Tibial nerve (tissue), 4 donors: Measurements from ENCODE around the gene MYO1D. TPM values are rescaled to one million over a fixed set of nuclear protein-coding genes. Genes with fewer than 3 reads are reported as not detected.

ENCODE experiments used
- DNase-seq, 2 donors: peaks; one replicate each; pipeline ENCODE4 v3.0.0-alpha.2; 2019; ENCODE audit warnings: low spot score in 2 of 2
- H3K27ac ChIP-seq, 4 donors: fragments of 200-600 bp; sonication (generic) in 3 of 4; one replicate each; pipeline ENCODE4 v1.5.1; 2017 to 2019; ENCODE audit warnings: mild to moderate bottlenecking in 1 of 4
- H3K27me3 ChIP-seq, 2 donors: fragments of 200-600 bp; sonication (generic) in 1 of 2; one replicate each; pipeline versions ENCODE4 v1.5.1 to v1.6.0; 2017 to 2019
- H3K36me3 ChIP-seq, 3 donors: fragments of 200-600 bp; sonication (generic); one replicate each; pipeline ENCODE4 v1.5.1; 2018 to 2019
- H3K4me1 ChIP-seq, 4 donors: fragments of 200-600 bp; sonication (generic) in 3 of 4; one replicate each; pipeline ENCODE4 v1.5.1; 2017 to 2019
- H3K4me3 ChIP-seq, 4 donors: fragments of 200-600 bp; sonication (generic) in 3 of 4; one replicate each; pipeline ENCODE4 v1.5.1; 2017 to 2019; ENCODE audit warnings: mild to moderate bottlenecking in 1 of 4, moderate library complexity in 1 of 4
- H3K9me3 ChIP-seq, 4 donors: fragments of 200-600 bp; sonication (generic) in 3 of 4; one replicate each; pipeline ENCODE4 v1.5.1; 2017 to 2019
- EP300 ChIP-seq, 2 donors: sonication (generic); formaldehyde crosslinking; IDR thresholded peaks; one replicate each; pipeline ENCODE4 v1.6.1; 2017; ENCODE audit warnings: antibody characterized with exemption in 2 of 2, mild to moderate bottlenecking in 1 of 2
- POLR2A ChIP-seq, 2 donors: fragments of 450-650 bp; IDR thresholded peaks; one replicate each; pipeline ENCODE4 v1.6.1; 2017; ENCODE audit warnings: antibody characterized with exemption in 2 of 2, mild to moderate bottlenecking in 2 of 2, moderate library complexity in 2 of 2
- WGBS, 2 donors: methylation state at CpG; one replicate each; pipeline ENCODE4 v1.1.5; 2018; 5-methylcytosine and 5-hydroxymethylcytosine counted together
- total RNA-seq, 4 donors: library from RNA; depleted of rRNA; stranded (reverse); fragments of >200 nt; gene quantifications; one replicate each; pipeline ENCODE4 v1.1.0, GENCODE V29; 2016
- TF ChIP-seq, protein P1 (sequence below), 5 experiments: fragments of 200-600 bp in 3 of 5; fragments of 450-650 bp in 2 of 5; sonication (generic) in 3 of 5; IDR thresholded peaks; one replicate each; pipeline ENCODE4 v1.5.1; 2016 to 2019; ENCODE audit warnings: antibody characterized with exemption in 5 of 5, mild to moderate bottlenecking in 3 of 5, moderate library complexity in 2 of 5

Gene MYO1D
- total RNA-seq, 4 donors from 2014 or later, result 28.5 to 49.6 (median 42.4) TPM

DNA sequence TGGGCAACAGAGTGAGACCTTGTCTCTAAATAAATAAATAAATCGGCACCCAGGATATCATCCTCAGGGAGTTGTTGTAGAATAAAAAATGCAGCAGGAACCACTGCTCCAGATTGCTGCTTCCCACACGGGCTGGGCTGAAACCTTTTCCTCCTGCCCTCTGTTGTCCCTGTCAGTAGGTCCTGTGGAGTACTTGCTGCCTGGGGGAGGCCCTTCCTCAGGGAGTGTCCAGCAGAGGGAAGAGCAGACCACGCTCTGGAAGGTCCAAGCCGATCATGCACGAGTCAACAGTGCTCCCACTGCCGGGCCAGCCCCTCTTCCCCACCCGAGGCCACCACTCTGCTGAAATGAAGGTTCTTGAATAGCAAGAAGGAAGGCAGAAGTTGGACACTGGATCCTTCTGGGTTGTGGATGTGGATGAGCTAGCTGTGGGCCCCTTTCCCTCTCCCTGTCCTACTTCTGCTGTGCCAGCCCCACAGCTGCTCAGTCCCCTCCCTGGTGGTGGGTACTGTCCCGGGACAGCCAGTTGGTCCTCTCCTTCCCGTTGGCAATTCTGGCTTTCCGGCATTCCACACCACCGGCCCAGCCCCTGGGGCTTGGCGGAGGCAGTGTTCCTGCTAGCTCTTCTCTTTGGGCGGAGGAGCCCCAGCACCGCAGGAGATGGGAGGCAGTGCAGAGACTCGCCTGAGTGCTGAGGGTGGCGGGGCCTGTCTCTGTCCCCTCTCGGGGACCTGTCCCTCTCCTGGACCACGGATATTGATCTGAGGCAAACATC lies 379.3 kb downstream of the MYO1D start:
- Histone ChIP-seq H3K4me1 (peaks cover 0 to 13% (median 4%) of the 10 kb centered on the region in 4 donors), H3K27ac (no peak overlapping the region), H3K4me3 (no peak overlapping the region), H3K36me3 (no peaks in the 10 kb centered on the region), H3K9me3 (no peaks in the 10 kb centered on the region), H3K27me3 (no peaks in the 10 kb centered on the region)
- WGBS, 2 donors, result 63 to 79% methylated on average over 15 to 18 of the region's 18 CpGs
- TF ChIP-seq, protein P1, sequence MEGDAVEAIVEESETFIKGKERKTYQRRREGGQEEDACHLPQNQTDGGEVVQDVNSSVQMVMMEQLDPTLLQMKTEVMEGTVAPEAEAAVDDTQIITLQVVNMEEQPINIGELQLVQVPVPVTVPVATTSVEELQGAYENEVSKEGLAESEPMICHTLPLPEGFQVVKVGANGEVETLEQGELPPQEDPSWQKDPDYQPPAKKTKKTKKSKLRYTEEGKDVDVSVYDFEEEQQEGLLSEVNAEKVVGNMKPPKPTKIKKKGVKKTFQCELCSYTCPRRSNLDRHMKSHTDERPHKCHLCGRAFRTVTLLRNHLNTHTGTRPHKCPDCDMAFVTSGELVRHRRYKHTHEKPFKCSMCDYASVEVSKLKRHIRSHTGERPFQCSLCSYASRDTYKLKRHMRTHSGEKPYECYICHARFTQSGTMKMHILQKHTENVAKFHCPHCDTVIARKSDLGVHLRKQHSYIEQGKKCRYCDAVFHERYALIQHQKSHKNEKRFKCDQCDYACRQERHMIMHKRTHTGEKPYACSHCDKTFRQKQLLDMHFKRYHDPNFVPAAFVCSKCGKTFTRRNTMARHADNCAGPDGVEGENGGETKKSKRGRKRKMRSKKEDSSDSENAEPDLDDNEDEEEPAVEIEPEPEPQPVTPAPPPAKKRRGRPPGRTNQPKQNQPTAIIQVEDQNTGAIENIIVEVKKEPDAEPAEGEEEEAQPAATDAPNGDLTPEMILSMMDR (IDR thresholded peaks at IDR 0.05), result no peak
- no peak for TF ChIP-seq POLR2A (IDR thresholded peaks at IDR 0.05)
- DNase-seq, result no peak

DNA sequence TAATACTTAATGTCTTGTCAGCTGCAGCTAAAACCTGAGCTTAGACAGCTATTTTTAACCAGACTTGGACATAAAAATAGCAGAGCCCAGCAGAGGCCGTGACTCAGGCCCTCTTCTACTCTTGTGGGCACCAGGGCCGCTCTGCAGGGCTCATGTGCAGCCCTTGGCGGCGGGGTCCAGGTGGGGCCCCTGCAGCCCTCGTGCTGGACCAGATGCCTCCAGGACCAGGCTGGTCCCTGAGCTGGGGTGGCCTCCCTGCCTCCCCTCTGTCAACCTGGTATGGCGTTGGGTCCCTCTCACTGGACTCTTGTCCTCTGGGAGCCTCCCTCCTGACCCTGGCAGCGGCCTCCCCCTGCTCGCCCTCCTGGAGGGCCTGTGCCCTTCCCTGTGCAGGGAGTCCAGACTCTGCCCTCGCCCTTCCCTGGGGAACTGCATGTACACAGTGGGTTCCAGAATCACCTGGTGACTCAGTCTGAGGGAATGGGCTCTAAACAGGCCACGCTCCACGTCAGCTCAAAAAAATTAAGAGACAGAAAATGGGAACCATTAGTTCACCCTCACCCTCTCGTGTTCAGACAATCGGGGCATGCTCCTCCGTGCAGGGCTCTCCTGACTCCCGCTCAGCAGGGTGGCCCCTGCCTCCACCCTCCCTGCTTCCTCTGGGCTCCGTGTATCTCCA lies 380.4 kb downstream of the MYO1D start:
- Histone ChIP-seq H3K27ac (no peak overlapping the region), H3K27me3 (no peaks in the 10 kb centered on the region), H3K4me1 (peaks cover 0 to 13% (median 7%) of the 10 kb centered on the region in 4 donors), H3K4me3 (no peak overlapping the region), H3K9me3 (no peaks in the 10 kb centered on the region), H3K36me3 (no peaks in the 10 kb centered on the region)
- no peak for TF ChIP-seq POLR2A (IDR thresholded peaks at IDR 0.05)
- TF ChIP-seq, protein P1 (IDR thresholded peaks at IDR 0.05), result no peak
- TF ChIP-seq EP300 (IDR thresholded peaks at IDR 0.05), result no peak
- WGBS, 2 donors, result 82 to 88% methylated on average over 14 of the region's 16 CpGs
- DNase-seq, result no peak

DNA sequence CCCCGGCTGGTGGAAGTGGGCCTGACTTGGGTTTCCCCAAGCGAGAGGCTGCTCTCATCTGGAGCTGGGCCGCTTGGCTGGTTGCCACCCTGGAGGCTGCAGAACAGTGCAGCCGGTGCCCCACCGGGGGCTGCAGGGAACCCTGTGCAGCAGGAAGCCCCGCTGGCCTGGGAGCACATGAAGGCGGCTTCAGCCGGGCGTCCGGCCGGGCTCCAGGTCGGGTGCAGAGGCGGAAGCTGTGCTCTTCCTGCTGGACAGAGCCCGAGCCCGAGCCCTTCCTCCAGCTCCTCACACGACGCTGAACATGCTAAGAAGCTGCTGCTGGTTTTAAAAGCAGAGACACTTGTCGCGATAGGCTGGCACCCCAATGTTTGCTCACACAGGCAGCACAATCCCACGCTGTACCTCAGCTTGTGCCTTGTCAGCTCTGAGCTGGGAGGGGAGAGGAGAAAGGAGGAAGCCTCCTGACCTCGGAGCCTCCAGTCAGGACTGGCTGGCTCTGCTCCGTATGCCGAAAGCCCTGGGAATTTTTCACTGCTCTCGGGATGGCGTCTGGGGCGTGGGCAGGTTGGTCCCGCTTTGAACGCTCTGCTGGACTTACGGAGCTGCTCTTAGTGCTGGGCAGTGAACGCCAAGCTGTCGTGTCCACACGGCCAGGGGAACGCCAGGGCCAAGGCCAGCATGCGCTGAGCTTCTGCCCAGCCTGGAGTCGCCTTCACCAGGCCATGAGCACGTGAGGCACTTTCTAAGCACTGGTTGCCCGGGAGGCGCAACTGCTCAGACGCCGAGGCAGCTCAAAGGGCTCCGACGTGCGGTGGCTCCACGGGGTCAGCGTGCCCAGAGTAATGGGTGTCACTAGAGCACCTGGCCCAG lies 381.3 kb downstream of the MYO1D start:
- no peak overlapping the region for H3K4me3 ChIP-seq
- 41 to 67% methylated on average over 26 to 44 of the region's 45 CpGs for WGBS, 2 donors
- H3K36me3 ChIP-seq, result no peaks in the 10 kb centered on the region
- H3K27ac ChIP-seq, result no peak overlapping the region
- TF ChIP-seq, protein P1 (IDR thresholded peaks at IDR 0.05), result no peak
- no peak for TF ChIP-seq EP300 (IDR thresholded peaks at IDR 0.05)
- TF ChIP-seq POLR2A (IDR thresholded peaks at IDR 0.05), result no peak
- no peaks in the 10 kb centered on the region for H3K27me3 ChIP-seq
- no peaks in the 10 kb centered on the region for H3K9me3 ChIP-seq
- no peak for DNase-seq
- H3K4me1 ChIP-seq, result peaks cover 0 to 13% (median 7%) of the 10 kb centered on the region in 4 donors

DNA sequence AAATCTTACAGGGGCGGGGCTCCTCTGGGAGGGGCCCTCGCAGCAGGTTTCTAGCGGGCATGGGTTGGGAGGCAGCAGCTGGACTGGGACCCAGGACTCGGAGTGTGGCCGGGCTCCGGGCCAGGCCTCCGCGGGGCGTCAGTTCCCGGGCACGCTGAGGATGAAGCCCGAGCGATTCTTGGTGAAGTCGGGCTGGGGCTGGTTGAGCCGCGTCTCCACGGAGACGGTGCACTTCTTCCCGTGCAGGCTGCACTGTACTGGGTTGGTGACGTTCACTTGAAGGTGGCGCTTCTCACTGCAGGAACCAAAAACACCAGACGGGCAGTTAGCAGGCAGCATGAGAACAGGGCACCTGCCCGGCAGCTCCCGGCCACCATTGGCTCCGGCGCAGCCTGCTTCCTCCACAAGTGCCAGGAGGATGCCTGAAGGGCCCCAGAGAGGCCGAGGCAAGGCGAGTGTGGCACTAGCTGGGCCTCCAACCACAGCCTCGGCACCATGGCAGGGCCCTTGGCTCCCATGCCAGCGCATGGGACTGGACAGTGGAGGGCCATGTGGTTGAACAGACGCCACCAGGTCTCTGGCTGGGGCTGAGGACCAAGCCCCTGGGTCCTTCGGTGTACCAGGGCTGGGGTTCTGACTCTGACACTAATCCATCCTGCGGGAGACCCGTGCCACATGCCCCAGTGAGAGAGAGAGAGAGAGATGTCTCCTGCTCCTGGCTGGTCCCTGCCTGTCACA lies 382.1 kb downstream of the MYO1D start:
- Histone ChIP-seq H3K4me3 (no peak overlapping the region), H3K27ac (no peak overlapping the region)
- no peak for DNase-seq

More for the DNA sequence above, 382.1 kb downstream of the MYO1D start:
- no peaks in the 10 kb centered on the region for H3K27me3 ChIP-seq
- H3K36me3 ChIP-seq, result no peaks in the 10 kb centered on the region
- no peaks in the 10 kb centered on the region for H3K9me3 ChIP-seq
- H3K4me1 ChIP-seq, result peaks cover 0 to 13% (median 7%) of the 10 kb centered on the region in 4 donors
- TF ChIP-seq, protein P1 (IDR thresholded peaks at IDR 0.05), result no peak
- TF ChIP-seq EP300 (IDR thresholded peaks at IDR 0.05), result no peak
- TF ChIP-seq POLR2A (IDR thresholded peaks at IDR 0.05), result no peak
- 85 to 87% methylated on average over 31 to 34 of the region's 34 CpGs for WGBS, 2 donors
